ENCODE data around the gene HEG1.
A peak's percentile ranks its signal among the peaks of the same experiment; 100 is the strongest.

The HEG1 gene

GRCh38 chr3:125010393-125010792 lies 45.4 kb downstream of the HEG1 start:
- no peak for DNase-seq (ENCODE audit: low spot score)

GRCh38 chr3:125008766-125009165 lies 47.0 kb downstream of the HEG1 start:
- DNase-seq (ENCODE audit: low spot score) = no peak

- no peak for DNase-seq (ENCODE audit: low spot score)
Observed at GRCh38 chr3:125006291-125006731, 49.5 kb downstream of the HEG1 start.

- DNase-seq (ENCODE audit: low spot score) = no peak
Observed at GRCh38 chr3:125005676-125006075, 50.1 kb downstream of the HEG1 start.

GRCh38 chr3:125005222-125005621 lies 50.6 kb downstream of the HEG1 start:
- no peak for DNase-seq (ENCODE audit: low spot score)

GRCh38 chr3:125003859-125004595 lies 51.8 kb downstream of the HEG1 start:
- no peak for DNase-seq (ENCODE audit: low spot score)

GRCh38 chr3:125003369-125003853 lies 52.4 kb downstream of the HEG1 start:
- no peak for DNase-seq (ENCODE audit: low spot score)

- DNase-seq (ENCODE audit: low spot score) = no peak
Observed at GRCh38 chr3:125002414-125003368, 53.1 kb downstream of the HEG1 start.

GRCh38 chr3:125001557-125002413 lies 54.0 kb downstream of the HEG1 start:
- no peak for DNase-seq (ENCODE audit: low spot score)

- DNase-seq (ENCODE audit: low spot score) = no peak
Observed at GRCh38 chr3:125000661-125001060, 55.1 kb downstream of the HEG1 start.

GRCh38 chr3:124999897-125000435 lies 55.8 kb downstream of the HEG1 start:
- no peak for DNase-seq (ENCODE audit: low spot score)

GRCh38 chr3:124999317-124999716 lies 56.5 kb downstream of the HEG1 start:
- DNase-seq (ENCODE audit: low spot score) = no peak

GRCh38 chr3:124998247-124998630 lies 57.6 kb downstream of the HEG1 start:
- no peak for DNase-seq (ENCODE audit: low spot score)

GRCh38 chr3:124997303-124998246 lies 58.2 kb downstream of the HEG1 start:
- no peak for DNase-seq (ENCODE audit: low spot score)

- peak; percentile 65 for DNase-seq (ENCODE audit: low spot score)
Observed at GRCh38 chr3:124995460-124995994, 60.3 kb downstream of the HEG1 start.

- DNase-seq (ENCODE audit: low spot score) = no peak
Observed at GRCh38 chr3:124993466-124993865, 62.3 kb downstream of the HEG1 start.

GRCh38 chr3:124992041-124992440 lies 63.8 kb downstream of the HEG1 start:
- no peak for DNase-seq (ENCODE audit: low spot score)

- DNase-seq (ENCODE audit: low spot score) = no peak
Observed at GRCh38 chr3:124986192-124987143, 69.3 kb downstream of the HEG1 start.

- DNase-seq (ENCODE audit: low spot score) = no peak
Observed at GRCh38 chr3:124985349-124985748, 70.4 kb downstream of the HEG1 start.
